IPS-NIHi11 (cell line): ENCODE measurements around the gene ANKRD35.

Source experiments
- DNase-seq: peaks from one replicate; pipeline ENCODE4 v3.0.0; 2012; ENCODE audit warnings: mixed read lengths, low spot score

Gene ANKRD35

GRCh38 chr1:145895471-145895870 lies 9.8 kb upstream of the ANKRD35 start:
- no peak for DNase-seq

- DNase-seq: no peak
Observed at GRCh38 chr1:145893306-145894055, 7.8 kb upstream of the ANKRD35 start.

GRCh38 chr1:145892486-145893087 lies 6.9 kb upstream of the ANKRD35 start:
- DNase-seq: no peak

- peak; percentile 98 for DNase-seq
Observed at GRCh38 chr1:145891587-145892485, 6.2 kb upstream of the ANKRD35 start.

GRCh38 chr1:145891143-145891542 lies 5.5 kb upstream of the ANKRD35 start:
- no peak for DNase-seq

GRCh38 chr1:145889722-145890121 lies 4.1 kb upstream of the ANKRD35 start:
- no peak for DNase-seq

- DNase-seq: no peak
Observed at GRCh38 chr1:145887631-145888030, 2.0 kb upstream of the ANKRD35 start.

GRCh38 chr1:145886816-145887215 lies 1.1 kb upstream of the ANKRD35 start:
- no peak for DNase-seq

- DNase-seq: no peak
Observed at GRCh38 chr1:145886390-145886789, 724 bp upstream of the ANKRD35 start.

- no peak for DNase-seq
Observed at GRCh38 chr1:145884675-145885074, 991 bp downstream of the ANKRD35 start.

GRCh38 chr1:145879775-145880174 lies 5.9 kb downstream of the ANKRD35 start:
- no peak for DNase-seq

- no peak for DNase-seq
Observed at GRCh38 chr1:145878724-145879123, 6.9 kb downstream of the ANKRD35 start.

- no peak for DNase-seq
Observed at GRCh38 chr1:145877923-145878486, 7.7 kb downstream of the ANKRD35 start.

GRCh38 chr1:145874646-145875045 lies 11.0 kb downstream of the ANKRD35 start:
- no peak for DNase-seq

GRCh38 chr1:145871994-145872924 lies 13.4 kb downstream of the ANKRD35 start:
- DNase-seq: peak; percentile 63

- DNase-seq: no peak
Observed at GRCh38 chr1:145868232-145868631, 17.4 kb downstream of the ANKRD35 start.

- no peak for DNase-seq
Observed at GRCh38 chr1:145863282-145864018, 22.2 kb downstream of the ANKRD35 start.

GRCh38 chr1:145859491-145860023 lies 26.1 kb downstream of the ANKRD35 start:
- peak; percentile 93 for DNase-seq

- peak; percentile 98 for DNase-seq
Observed at GRCh38 chr1:145858901-145859490, 26.7 kb downstream of the ANKRD35 start, which contains the start of gene PIAS3. PIAS3 (minus strand) TSS chr1:145859081; CDS start chr1:145858990, 91 bp downstream.
